ENCODE results near the gene ADM2.

- no peak for TF ChIP-seq POLR2A (IDR thresholded peaks at IDR 0.05)
- no peak for TF ChIP-seq CTCF (IDR thresholded peaks at IDR 0.05)
- no peak for TF ChIP-seq POLR2AphosphoS5 (IDR thresholded peaks at IDR 0.05; ENCODE audit: insufficient read depth in 1 of 2, low read depth in 1 of 2)
Measured at GRCh38 chr22:50446708-50447575, 34.4 kb upstream of the ADM2 start.

Measured in vagina (tissue), 2 donors.